GM21737 (cell line): Measurements from ENCODE around the gene C3.
"Not testable (repeated sequence)": the region's sequence is repeated elsewhere in the genome, so short reads cannot be mapped to it uniquely, and the experiment has no call there.

Experiments used
- ATAC-seq: cut with Tn5 transposase; IDR thresholded peaks from one replicate; pipeline ENCODE4 v1.9.1; 2021; ENCODE audit warnings: mild to moderate bottlenecking, moderate library complexity; ENCODE audit not compliant: unreplicated experiment

Gene C3

GRCh38 chr19:6693056-6693471 is 27.4 kb downstream of the C3 start:
- no peak for ATAC-seq

DNA sequence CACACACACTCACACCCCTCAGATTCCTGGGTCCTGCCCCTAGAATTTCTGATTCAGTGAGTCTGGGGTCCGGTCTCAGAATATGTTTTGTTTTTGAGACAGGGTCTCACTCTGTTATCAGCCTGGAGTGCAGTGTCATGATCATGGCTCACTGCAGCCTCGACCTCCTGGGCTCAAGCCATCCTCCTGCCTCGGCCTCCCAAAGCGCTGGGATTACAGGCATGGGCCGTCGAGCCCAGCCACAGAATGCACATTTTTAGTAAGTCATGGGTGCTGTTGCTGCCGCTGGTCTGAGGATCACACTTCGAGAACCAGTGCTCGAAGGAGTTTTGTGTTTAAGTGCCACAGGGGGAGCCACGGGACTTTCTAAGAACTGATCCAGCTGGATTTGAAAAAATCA is 28.4 kb downstream of the C3 start:
- no peak for ATAC-seq

GRCh38 chr19:6691342-6691741 is 29.1 kb downstream of the C3 start:
- no peak for ATAC-seq

DNA sequence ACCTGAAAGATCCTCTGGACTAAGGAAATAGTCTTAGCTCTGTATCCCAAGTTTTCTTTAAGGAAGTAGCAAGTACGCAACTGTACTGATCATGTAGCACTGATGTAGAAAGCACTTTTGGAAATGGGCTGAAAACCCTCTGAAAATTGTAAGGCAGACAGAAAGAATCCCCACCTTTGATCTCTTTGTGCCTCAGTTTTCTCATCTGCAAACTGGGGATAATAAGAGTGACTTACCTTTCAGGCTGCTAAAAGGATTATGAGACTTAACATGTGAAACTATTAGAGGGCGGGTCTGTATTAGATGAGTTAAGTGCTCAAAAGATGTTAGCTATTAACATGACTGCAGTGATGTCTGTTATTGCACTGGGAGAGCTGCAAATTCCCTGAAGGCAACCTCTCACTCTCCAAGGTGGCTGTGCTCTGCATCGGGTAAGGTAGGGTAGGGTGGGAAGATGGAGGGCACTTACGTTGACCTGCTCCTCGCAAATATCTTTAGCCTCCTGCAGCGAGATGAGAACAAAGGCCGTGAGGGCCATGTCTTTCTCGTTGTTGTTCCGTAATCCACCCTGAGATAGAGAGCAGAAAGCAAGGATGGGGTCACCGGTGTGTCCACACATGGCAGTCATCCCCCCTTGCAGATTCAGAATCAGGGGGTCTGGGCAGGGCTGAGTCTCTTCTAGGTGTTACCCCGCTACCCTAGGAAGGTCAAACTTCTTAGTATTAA is 30.1 kb downstream of the C3 start:
- ATAC-seq, result no peak

DNA sequence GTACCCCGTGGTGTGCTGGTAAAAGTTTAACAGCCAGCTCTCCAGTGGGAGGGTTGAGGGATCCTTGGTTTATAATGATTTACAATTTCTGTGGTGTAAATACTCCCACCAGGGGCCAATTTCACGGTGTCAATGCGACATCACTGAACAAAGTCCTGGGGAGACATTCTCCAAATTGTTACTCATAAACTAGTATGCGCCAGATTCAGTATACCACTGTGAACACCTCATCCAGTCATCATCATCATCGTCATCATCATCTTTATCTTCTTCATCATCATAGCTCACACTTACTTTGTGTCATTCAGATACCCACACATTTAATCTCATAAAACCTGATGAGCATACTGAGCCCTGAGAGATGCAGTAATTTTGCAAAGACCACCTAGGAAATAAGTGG is 33.3 kb downstream of the C3 start:
- no peak for ATAC-seq

DNA sequence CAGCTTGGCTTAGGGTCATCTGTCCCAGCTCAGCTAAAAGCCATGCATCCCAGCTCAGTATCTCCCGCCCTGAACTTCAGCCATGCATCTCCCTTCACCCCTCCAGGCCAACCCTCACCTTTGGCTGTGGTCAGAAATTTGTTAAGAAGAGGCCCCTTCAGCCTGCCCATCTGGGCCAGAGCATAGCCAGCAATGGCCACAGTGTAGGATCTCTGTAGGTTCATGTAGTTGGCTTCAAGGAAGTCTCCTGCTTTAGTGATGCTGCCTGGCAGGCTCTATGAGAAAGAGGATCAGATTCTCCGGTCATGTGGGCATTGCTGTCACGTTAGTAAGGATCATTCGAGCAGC is 33.8 kb downstream of the C3 start:
- ATAC-seq, result no peak

DNA sequence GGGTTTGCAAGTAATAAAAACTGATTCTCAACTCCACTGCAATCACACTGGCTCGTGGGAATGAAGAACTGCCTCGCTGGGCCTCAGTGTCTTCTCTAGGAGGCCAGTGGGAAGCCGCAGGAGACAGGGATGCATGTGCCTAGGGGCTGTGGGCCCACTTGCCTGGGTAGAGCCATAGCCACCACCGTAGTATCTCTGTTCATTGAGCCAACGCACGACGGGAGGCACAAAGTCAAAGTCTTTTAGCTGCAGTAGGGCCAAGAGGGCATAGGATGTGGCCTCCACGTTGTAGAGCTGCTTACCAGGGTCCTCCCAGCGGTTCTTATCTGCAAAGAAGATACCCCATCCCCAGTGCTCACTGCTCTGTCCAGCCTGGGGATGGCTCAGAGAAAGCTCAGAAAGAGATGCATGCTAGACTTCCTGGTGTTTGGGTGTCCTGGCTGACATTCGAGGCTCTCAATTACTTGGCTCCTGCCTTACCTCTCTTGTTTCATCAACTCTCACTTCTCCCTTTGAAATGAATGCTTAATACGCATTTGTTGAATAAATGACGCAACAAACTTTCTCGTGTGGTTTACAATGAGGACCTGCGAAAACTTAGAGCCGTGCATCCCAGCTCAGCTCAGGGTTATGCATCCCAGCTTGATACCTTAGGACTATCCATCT is 34.4 kb downstream of the C3 start:
- ATAC-seq, result no peak

GRCh38 chr19:6685482-6685881 is 35.0 kb downstream of the C3 start:
- ATAC-seq, result no peak

GRCh38 chr19:6683971-6684370 is 36.5 kb downstream of the C3 start:
- no peak for ATAC-seq

- no peak for ATAC-seq
Measured at GRCh38 chr19:6682607-6683128, 37.8 kb downstream of the C3 start.

DNA sequence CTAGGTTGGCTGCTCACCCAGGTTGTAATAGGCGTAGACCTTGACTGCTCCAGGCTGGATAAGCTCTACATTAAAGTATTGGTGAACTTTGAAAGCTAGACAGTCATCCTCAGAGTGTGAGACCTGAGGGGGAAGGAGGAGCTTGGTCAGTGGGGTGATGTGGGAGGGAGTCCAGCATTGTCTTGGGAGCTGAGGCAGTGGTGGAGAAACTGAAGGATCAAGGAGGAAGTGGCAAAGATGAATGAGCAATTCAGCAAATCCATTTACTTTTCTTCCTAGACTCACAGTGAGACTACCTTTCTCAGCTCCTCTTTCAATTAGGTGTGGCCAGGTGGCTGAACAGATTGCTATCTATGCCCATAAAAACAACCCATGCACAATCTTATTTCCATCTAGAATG is 40.3 kb downstream of the C3 start:
- no peak for ATAC-seq

GRCh38 chr19:6679139-6679538 is 41.3 kb downstream of the C3 start:
- no peak for ATAC-seq

DNA sequence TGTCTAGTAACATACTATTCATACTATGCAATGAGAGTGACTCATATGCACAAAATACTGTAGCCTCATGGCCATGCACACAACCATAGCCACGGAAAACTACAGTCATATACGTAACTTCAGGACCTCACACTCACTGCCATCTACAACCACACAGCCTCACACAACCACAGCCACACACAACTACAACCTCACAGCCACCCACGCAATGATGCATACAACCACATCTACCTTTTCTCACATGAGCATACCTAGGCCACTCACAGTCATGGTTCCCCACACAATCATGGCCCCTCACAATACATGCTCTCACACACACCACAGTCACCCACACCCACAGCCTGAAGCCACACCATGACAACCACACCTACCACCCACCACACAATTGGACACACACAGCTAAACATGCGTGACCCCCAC is 41.8 kb downstream of the C3 start:
- ATAC-seq, result no peak

DNA sequence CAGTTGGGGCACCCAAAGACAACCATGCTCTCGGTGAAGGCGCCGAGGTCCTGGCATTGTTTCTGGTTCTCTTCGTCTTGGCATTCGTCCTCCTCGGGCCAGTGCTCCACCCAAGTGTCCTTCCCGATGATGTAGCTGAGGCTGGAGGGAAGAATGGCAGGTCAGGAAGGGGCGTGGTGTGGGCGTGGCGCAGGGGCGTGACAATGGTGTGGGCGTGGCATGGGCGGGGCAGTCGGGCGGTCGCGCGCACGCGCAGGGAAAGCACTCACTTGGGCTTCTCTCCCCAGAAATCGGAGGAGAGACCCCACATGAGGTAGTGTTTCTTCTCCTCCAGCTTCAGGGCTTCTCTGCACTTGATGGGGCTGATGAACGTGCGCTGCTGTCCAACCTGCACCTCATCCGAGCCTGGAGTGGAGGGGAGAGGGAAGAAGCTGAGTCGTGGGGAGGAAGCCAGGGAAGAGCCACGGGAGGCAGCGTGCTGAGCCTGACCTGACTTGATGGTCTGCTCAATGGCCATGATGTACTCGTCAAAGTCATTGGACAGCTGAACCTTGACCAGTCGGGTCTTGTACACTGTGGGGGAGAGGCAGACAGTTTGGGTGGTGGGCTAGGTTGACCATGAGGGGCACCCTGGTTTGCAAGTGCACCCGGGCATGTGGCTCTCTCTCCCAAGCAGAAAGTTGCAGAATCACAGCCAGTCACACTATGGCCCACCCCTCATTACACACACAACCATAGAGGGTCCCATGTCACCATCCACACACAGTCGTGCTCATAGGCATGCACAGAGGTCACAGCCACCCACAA is 42.4 kb downstream of the C3 start:
- ATAC-seq, result no peak

DNA sequence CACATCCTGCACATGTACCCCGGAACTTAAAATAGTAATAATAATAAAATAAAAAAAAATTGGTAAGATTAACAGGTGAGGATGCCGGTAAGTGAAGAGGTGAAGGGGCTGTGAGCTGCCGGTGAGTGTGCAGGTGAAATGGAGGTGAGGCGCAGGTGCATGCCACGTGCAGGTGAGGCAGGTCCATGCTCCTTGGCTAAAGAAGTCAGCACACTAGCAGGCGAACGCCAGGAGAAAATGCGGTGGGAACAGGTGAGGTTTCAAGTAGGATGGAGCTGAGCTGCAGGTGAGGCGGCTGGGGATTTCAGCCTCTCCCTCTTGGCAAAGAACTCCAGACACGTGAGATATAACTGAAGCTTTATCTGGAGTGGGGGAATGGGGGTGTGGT is 43.0 kb downstream of the C3 start:
- ATAC-seq, result no peak

DNA sequence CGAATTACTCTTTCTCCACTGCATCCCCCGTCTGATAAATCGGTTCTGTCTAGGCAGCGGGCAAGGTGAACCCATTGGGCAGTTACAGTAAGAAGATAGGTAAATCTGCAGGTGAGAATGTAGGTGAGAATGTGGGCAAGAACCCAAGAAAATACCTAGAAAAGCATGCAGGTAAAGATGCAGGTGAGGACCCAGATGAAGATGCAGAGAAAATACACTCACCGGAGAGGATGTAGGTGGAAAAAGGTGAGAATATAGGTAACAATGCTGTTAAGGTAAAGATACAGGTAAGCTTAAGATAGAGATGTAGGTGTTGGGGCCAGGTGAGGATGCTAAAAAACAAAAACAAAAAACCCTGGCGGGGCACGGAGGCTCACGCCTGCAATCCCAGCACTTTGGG is 44.2 kb downstream of the C3 start:
- no peak for ATAC-seq

DNA sequence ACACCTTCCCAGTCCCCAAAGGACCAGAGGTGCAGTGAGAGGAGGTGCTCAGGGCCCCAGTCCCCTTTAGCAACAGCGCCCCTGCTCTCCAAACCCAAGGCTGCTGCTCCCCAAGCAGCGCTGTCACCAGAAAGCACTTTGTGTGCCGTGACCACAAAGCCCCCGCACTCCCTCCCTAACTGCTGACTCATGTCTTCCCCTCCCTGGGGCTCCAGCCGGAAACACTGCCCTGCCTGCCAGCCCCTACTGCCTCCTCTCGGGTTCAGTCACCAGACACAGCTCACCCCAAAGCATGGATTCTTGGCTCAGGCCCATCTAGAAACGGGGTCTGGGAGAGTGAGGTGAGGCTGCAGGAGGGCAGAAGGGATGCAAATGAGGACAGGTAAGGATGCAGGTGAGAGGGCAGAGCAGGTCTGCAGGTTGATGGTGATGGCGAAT is 45.6 kb downstream of the C3 start:
- ATAC-seq, result peak; percentile 48

GRCh38 chr19:6674408-6674807 is 46.0 kb downstream of the C3 start:
- not testable (repeated sequence) for ATAC-seq

DNA sequence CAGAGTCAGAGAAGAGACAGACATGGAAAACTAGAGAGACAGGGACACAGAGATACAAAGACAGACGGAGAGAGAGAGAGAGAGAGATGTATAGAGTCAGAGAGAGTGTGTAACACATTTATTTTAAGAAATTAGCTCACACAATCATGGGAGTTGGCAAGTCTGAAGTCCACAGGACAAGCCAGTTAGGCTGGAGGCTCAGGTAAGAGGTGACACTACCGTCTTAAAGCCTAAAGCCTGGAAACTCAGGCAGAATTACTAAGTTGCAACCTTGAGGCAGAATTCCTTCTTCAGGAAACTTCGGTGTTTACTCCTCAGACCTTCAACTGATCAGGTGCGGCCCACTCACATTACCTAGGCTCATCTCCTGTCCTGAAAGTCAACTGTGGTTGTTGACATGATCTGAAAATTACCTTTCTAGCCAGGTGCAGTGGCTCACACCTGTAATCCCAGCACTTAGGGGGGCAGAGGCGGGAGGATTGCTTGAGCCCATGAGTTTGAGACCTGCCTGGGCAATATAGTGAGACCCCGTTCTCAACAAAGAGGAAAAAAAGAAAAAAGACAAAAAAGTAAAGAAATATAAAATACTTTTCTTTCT is 47.7 kb downstream of the C3 start:
- no peak for ATAC-seq

DNA sequence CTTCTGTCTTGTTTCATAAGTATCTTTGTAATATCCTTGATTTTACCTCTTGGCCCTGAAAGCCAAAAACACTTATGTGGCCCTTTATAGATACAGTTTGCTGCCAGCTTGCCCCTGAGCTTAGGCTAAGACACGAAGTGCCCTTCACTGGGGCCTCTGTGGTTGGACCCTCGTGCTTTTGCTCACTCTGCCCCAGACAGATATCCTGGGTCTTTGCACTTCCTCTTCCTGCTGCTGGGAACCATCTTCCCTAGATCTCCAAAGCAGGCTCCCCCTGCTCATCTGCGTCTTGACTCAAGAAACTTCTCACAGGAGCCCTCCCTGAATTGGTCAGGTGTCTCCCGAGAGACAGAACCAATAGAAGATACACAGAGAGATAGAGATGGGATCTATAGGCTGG is 48.5 kb downstream of the C3 start:
- ATAC-seq, result no peak

DNA sequence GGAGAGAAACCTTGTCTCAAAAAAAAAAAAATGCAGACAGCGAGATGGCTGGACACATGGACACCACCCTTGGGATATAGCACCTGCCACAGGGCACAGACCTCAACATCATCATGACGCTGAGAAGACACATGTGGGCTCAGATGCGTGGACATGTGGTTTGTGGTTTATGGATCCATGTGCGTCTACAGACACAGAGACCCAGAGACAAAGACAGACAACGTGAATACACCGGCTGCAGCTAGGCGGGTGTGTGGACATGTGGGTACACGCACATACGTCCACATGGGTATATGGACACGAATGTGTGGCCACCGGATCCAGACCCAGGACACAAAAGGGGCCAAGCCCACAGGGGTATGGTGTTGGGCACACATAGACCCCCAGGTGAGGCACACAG is 51.8 kb downstream of the C3 start:
- ATAC-seq, result no peak
